OCI-M1 (cell line): ENCODE results near the gene PTPRK.

Source experiments
- DNase-seq: peaks from one replicate; lab custom pipeline; 2025; lab: John Stamatoyannopoulos, UW

The PTPRK gene

DNA sequence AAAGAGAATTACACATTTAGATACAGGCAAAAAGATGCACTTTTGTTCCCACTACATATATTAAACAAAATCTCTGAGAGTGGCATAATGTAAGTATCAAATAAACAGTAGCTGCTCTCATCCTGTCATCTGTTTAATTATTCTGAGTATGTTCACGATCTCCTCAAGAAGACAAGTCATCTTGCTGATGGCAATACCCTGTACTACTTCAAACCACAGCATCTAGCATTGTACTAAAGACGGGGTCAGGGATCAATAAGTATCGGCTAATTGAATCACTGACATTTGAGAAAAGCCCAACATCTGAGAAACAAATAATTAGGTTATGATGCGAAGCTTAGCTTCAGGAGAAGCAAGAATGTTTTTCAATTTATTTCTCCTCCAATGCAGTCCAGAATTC is 175.1 kb downstream of the PTPRK start:
- DNase-seq = no peak

GRCh38 chr6:128343706-128344105 is 176.7 kb downstream of the PTPRK start:
- DNase-seq = no peak

DNA sequence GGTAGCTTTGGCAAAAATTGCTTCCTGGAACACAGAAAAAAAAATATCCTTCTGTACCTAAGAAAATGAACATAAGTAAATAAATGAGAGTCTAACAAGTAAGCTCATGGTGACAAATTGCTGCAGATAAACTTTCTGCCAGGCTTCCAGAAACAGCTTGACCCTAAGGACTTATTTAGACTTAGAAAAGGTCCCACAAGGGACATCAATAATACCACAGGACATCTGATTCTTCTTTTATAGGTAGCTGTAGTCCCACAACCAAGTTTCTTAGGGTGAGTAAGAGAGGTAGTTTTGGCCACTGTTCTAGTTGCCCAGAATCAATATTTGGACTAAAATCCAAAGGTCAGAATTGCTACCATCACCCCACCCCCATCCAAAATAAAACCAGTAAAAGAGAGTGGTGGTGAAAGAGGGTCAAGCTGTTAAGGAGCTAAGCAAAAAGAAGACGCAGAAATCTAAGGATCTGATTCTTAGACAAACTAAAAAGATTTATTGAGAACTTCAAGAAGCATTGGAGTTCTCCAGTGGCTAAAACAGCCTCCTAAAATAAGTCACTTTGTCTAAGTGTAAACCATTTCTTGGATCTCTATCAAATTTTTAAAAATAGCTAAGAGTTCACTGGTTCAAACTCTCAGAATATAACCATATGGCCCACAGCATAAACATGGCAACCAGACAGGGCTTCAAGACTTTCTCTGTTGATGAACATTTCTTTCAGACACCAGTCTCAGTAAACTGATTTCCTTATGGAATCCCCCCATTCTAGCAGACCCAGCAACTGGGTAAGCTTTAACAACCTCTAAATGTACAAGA is 180.6 kb downstream of the PTPRK start:
- no peak for DNase-seq

- DNase-seq = no peak
Measured at GRCh38 chr6:128337619-128338018, 182.8 kb downstream of the PTPRK start.

DNA sequence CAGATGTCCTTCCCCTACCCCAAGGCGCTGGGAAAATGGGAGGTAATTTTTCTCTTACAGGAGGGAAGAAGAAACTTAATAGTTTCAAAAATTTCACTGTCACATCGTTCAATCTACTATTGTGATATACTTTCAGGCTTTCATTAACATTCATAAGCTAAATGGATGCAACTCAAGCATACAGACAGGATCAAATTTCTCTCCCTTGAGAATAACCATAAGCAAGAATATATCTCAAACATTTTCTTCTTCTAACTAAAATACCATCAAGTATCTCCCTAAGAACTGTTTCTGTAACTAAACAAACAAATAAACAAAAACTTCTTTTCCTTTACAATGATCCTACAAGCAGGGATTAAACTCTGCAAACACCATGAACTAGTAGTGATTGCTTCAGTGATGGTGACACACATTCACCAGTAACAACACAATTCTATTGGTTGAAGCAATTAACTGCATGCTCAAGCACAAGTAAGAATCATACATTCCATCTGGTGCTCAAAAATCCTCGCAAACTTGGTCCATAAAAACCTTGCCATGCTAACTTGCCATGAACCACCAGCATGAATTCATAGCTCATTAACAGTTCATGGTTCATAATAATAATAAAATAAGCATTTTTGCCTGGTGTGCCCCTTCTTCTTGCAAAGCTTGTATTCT is 183.8 kb downstream of the PTPRK start:
- no peak for DNase-seq

GRCh38 chr6:128335963-128336362 is 184.4 kb downstream of the PTPRK start:
- no peak for DNase-seq

GRCh38 chr6:128333581-128334223 is 186.7 kb downstream of the PTPRK start:
- DNase-seq = no peak

DNA sequence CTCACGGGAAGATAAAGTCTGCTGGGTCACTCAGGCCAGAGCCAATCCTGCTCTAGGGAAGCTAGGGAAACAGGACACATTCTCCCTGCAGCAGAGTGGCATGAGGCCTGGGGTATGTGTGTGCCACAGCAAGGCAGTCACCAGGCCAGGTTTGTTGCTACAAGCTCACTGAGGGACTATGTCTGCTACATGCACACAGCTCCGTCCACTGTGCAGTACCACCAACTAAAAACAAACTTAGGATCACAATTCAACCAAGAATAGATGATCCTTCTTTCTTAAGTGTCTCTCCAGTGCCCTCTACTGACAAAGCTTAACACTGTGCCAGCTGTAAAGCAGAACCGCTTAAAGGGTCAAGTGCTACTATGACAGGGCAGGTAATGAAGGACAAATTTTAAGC is 192.5 kb downstream of the PTPRK start:
- DNase-seq = peak; percentile 81

GRCh38 chr6:128323011-128323410 is 197.4 kb downstream of the PTPRK start:
- no peak for DNase-seq

GRCh38 chr6:128319946-128320345 is 200.5 kb downstream of the PTPRK start:
- DNase-seq = no peak

GRCh38 chr6:128319157-128319556 is 201.2 kb downstream of the PTPRK start:
- no peak for DNase-seq

GRCh38 chr6:128316258-128316929 is 204.0 kb downstream of the PTPRK start:
- no peak for DNase-seq

DNA sequence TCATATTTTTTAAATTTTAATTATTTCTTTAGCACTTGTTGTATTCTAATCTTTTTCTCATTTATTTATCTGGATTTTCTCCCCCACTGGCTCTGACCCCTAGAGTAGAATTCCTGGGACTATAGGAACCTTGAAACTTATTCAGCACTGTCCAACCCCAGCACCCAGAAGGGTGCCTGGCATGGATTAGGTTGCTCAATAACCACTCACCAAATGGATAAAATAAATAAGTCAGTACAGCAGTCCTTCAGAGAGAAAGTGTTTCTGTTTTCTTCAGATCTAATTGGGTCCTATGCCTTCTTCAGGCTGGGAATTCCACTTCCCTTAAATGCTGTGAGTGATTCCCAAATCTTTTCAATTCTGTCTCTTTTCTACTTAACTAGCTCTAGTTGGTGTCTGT is 206.2 kb downstream of the PTPRK start:
- no peak for DNase-seq

- DNase-seq = peak; percentile 59
Measured at GRCh38 chr6:128311944-128312570, 208.3 kb downstream of the PTPRK start.

- DNase-seq = no peak
Measured at GRCh38 chr6:128310451-128310850, 209.9 kb downstream of the PTPRK start.

- DNase-seq = peak; percentile 14
Measured at GRCh38 chr6:128307671-128308070, 212.7 kb downstream of the PTPRK start.

DNA sequence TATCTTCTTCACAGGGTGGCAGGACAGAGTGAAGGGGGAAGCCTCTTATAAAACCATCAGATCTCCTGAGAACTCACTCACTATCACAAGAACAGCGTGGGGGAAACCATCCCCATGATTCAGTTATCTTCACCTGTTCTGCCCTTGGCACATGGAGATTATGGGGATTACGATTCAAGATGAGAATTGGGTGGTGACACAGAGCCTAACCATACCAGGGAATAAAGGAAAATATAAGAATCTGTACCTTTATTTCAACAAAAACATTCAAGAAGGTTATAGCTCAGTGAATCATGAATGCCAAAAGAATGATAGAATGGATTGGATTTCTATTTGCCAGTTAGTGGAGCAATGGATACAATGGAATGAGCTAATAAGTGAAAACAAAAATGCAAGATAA is 214.4 kb downstream of the PTPRK start:
- DNase-seq = no peak

DNA sequence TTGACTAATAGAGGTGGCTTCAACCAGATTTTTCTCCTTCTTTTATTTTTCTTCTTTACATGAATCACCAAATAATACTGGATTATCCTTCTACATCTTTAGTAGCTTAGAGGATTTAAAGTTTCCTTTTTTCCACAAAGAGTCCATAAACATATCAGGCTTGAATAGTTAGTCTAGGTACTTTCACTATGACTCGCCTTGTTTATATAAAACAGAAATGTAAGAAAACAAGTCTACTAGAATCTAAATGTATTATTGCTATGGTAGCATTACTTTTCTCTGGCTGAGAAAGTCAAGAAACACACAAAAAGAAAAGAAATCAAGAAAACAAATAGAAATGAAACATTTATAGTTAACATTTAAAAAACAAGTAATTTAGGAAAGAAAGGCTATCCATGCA is 215.2 kb downstream of the PTPRK start:
- DNase-seq = no peak

- DNase-seq = no peak
Measured at GRCh38 chr6:128303870-128304269, 216.5 kb downstream of the PTPRK start.

DNA sequence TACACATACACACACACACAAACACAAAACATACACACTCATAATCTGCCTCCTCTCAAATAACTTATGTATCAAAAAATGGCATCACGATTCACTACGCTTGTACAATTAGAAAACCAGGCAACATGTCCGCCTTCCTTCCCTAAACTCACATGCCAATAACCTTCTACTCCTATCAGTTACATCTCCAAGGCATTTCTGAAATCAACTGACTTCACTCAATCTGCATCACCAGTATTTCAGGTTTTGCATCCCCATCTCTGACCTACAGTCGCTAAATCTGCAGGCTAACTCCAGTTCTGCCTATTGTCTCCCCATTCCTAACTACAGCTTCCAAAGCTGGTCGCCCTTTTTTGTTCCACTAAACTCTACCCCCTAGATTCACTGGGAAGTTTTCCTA is 217.5 kb downstream of the PTPRK start:
- no peak for DNase-seq

GRCh38 chr6:128295670-128296069 is 224.7 kb downstream of the PTPRK start:
- DNase-seq = no peak

- no peak for DNase-seq
Measured at GRCh38 chr6:128290221-128290620, 230.2 kb downstream of the PTPRK start.
